ENCODE data around the gene LIMS1.

Gene LIMS1

GRCh38 chr2:108560895-108561530 lies 26.7 kb downstream of the LIMS1 start:
- Histone ChIP-seq H3K4me1 (ENCODE audit: insufficient read depth, low read length) (peaks cover 9% of the 10 kb centered on the region; the same call in 1 of the 2 replicates), H3K9me3 (ENCODE audit: control insufficient read depth, insufficient read depth, low read length) (no peaks in the 10 kb centered on the region), H3K9ac (ENCODE audit: low read depth, low read length) (no peak overlapping the region), H3K36me3 (ENCODE audit: insufficient read depth, low read length) (no peaks in the 10 kb centered on the region)

- H3K4me1 ChIP-seq (ENCODE audit: insufficient read depth, low read length): peaks cover 9% of the 10 kb centered on the region; the same call in 1 of the 2 replicates
- H3K9me3 ChIP-seq (ENCODE audit: control insufficient read depth, insufficient read depth, low read length): no peaks in the 10 kb centered on the region
- no peak overlapping the region for H3K9ac ChIP-seq (ENCODE audit: low read depth, low read length)
- no peaks in the 10 kb centered on the region for H3K36me3 ChIP-seq (ENCODE audit: insufficient read depth, low read length)
Measured at GRCh38 chr2:108562274-108562673, 28.0 kb downstream of the LIMS1 start.

GRCh38 chr2:108564510-108564909 lies 30.2 kb downstream of the LIMS1 start:
- Histone ChIP-seq H3K36me3 (ENCODE audit: insufficient read depth, low read length) (no peaks in the 10 kb centered on the region), H3K9me3 (ENCODE audit: control insufficient read depth, insufficient read depth, low read length) (no peaks in the 10 kb centered on the region), H3K9ac (ENCODE audit: low read depth, low read length) (no peak overlapping the region), H3K4me1 (ENCODE audit: insufficient read depth, low read length) (peaks cover 9% of the 10 kb centered on the region; the same call in 1 of the 2 replicates)

DNA sequence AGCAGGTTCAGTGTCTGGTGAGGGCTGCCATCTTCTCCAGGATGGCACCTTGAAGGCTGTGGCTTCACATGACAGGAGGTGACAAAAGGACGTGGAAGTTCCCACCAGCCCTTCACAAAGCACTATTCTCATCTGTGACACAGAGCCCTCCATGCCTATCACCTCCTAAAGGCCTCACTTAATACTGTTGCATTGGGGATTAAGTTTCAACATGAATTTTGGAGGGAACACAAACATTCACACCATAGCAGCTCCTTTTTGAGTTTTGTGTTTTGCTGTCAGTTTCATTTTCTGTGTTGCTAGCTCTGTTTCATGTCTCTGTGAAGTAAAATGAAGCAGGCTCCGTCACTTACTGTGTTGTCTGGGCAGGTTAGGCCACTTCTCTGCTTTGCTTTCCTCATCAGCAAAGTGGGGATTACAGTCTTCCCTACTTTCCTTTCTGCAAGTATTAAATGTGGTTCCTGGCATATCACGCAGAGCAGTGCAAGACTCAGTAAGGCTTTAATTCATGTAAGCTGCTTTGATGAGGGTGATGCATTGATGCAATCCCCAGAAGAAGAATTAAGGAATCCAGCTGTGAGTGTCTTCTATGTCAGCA lies 31.6 kb downstream of the LIMS1 start:
- Histone ChIP-seq H3K36me3 (ENCODE audit: insufficient read depth, low read length) (no peaks in the 10 kb centered on the region), H3K9ac (ENCODE audit: low read depth, low read length) (no peak overlapping the region), H3K4me1 (ENCODE audit: insufficient read depth, low read length) (no peaks in the 10 kb centered on the region; the same call in 1 of the 2 replicates), H3K9me3 (ENCODE audit: control insufficient read depth, insufficient read depth, low read length) (no peaks in the 10 kb centered on the region)

DNA sequence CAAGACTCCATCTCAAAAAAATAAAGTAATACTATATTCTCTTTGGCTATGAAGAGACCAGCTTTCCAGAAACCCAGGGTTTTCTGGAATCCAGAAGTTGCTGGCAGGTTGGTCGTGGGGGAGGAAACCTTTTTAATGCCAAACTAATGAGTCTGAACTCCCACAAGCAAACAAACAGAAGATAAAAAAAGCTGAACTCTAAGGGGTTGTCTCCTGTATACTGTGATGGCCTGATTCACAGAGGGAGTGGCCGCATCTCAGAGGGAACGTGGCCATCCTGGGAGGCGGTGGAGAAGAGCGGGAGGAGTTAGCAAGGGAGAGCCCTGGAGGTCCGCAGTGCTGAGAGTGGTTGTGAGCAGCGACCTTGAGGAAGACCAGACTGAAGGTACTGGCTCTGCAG lies 36.1 kb downstream of the LIMS1 start:
- Histone ChIP-seq H3K36me3 (ENCODE audit: insufficient read depth, low read length) (no peaks in the 10 kb centered on the region), H3K9me3 (ENCODE audit: control insufficient read depth, insufficient read depth, low read length) (no peaks in the 10 kb centered on the region), H3K4me1 (ENCODE audit: insufficient read depth, low read length) (peaks cover 6% of the 10 kb centered on the region), H3K9ac (ENCODE audit: low read depth, low read length) (no peak overlapping the region)

- no peaks in the 10 kb centered on the region for H3K36me3 ChIP-seq (ENCODE audit: insufficient read depth, low read length)
- H3K9ac ChIP-seq (ENCODE audit: low read depth, low read length): no peak overlapping the region
- peaks cover 12% of the 10 kb centered on the region for H3K4me1 ChIP-seq (ENCODE audit: insufficient read depth, low read length)
- H3K9me3 ChIP-seq (ENCODE audit: control insufficient read depth, insufficient read depth, low read length): no peaks in the 10 kb centered on the region
Measured at GRCh38 chr2:108571286-108571685, 37.0 kb downstream of the LIMS1 start.

GRCh38 chr2:108573061-108573460 lies 38.8 kb downstream of the LIMS1 start:
- no peaks in the 10 kb centered on the region for H3K9me3 ChIP-seq (ENCODE audit: control insufficient read depth, insufficient read depth, low read length)
- H3K4me1 ChIP-seq (ENCODE audit: insufficient read depth, low read length): peaks cover 12% of the 10 kb centered on the region
- H3K36me3 ChIP-seq (ENCODE audit: insufficient read depth, low read length): no peaks in the 10 kb centered on the region
- no peak overlapping the region for H3K9ac ChIP-seq (ENCODE audit: low read depth, low read length)

- Histone ChIP-seq H3K36me3 (ENCODE audit: insufficient read depth, low read length) (no peaks in the 10 kb centered on the region), H3K4me1 (ENCODE audit: insufficient read depth, low read length) (peaks cover 12% of the 10 kb centered on the region), H3K9ac (ENCODE audit: low read depth, low read length) (no peak overlapping the region), H3K9me3 (ENCODE audit: control insufficient read depth, insufficient read depth, low read length) (no peaks in the 10 kb centered on the region)
Measured at GRCh38 chr2:108574332-108574731, 40.1 kb downstream of the LIMS1 start.

DNA sequence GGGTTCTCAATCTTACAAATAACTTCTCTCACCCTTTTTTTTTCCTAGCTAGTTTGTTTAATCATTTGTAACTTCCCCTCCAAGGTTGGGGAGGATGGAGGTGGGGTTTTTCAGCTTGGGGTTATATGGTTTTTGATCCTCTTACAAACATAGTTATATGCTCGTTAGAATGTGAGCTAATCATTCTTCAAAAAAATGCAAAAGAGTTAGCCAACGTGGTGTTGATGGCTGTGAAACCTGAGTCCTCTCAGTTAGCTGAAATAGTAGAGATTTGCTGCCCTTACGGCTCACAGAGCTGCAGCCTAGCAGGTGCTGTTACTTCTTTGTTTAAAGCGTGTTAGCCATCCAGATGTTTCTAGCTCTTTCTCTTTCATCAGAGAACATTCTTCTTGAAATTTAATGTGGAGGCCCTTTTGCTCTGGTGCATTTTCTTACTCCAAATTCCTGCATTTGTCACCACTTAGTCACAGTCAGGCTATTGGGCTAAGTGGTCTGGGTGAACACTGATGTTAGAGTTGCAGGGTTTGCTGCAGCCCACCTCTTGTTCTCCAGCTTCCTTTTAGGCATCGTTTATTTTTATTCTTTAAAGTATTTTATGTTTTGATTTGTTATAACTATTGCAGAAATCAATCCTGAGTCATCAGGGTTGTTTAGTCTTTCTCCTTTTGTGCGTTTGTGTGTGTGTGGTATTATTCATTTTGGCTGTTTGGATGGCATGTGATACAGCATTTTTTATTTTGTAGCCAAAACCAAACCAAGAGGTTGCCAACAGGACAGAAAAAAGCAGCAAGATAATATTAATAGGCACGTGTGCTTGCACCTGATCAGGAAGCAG lies 41.1 kb downstream of the LIMS1 start:
- Histone ChIP-seq H3K36me3 (ENCODE audit: insufficient read depth, low read length) (no peaks in the 10 kb centered on the region), H3K4me1 (ENCODE audit: insufficient read depth, low read length) (peaks cover 12% of the 10 kb centered on the region), H3K9ac (ENCODE audit: low read depth, low read length) (no peak overlapping the region), H3K9me3 (ENCODE audit: control insufficient read depth, insufficient read depth, low read length) (no peaks in the 10 kb centered on the region)

- Histone ChIP-seq H3K9ac (ENCODE audit: low read depth, low read length) (no peak overlapping the region), H3K4me1 (ENCODE audit: insufficient read depth, low read length) (peaks cover 12% of the 10 kb centered on the region), H3K9me3 (ENCODE audit: control insufficient read depth, insufficient read depth, low read length) (no peaks in the 10 kb centered on the region), H3K36me3 (ENCODE audit: insufficient read depth, low read length) (no peaks in the 10 kb centered on the region)
Measured at GRCh38 chr2:108577099-108577498, 42.8 kb downstream of the LIMS1 start.

GRCh38 chr2:108579623-108580022 lies 45.4 kb downstream of the LIMS1 start:
- Histone ChIP-seq H3K36me3 (ENCODE audit: insufficient read depth, low read length) (no peaks in the 10 kb centered on the region), H3K9ac (ENCODE audit: low read depth, low read length) (no peak overlapping the region), H3K9me3 (ENCODE audit: control insufficient read depth, insufficient read depth, low read length) (no peaks in the 10 kb centered on the region), H3K4me1 (ENCODE audit: insufficient read depth, low read length) (peaks cover 6% of the 10 kb centered on the region)

DNA sequence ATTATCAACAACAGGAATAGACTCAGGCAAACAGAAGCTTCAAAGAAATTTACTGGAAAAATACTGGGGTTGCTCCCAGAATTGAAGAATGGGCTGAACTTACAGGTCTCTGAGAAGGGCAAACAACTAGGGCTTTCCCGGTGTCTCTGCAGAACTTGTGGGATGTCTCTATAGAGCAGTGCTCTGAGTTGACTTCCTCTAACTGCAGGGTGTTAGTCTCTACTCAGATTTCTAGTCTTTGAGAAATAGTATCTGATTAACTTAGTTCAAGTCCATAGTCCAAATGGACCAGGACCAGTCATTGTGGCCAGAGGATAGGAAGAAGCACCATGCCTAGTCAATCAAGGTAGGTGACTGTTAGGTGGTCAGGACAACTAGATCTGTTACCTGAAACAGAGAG lies 45.8 kb downstream of the LIMS1 start:
- Histone ChIP-seq H3K36me3 (ENCODE audit: insufficient read depth, low read length) (no peaks in the 10 kb centered on the region), H3K9ac (ENCODE audit: low read depth, low read length) (no peak overlapping the region), H3K9me3 (ENCODE audit: control insufficient read depth, insufficient read depth, low read length) (no peaks in the 10 kb centered on the region), H3K4me1 (ENCODE audit: insufficient read depth, low read length) (peaks cover 6% of the 10 kb centered on the region)

GRCh38 chr2:108583903-108584520 lies 49.7 kb downstream of the LIMS1 start:
- H3K4me1 ChIP-seq (ENCODE audit: insufficient read depth, low read length): peaks cover 20% of the 10 kb centered on the region
- no peaks in the 10 kb centered on the region for H3K36me3 ChIP-seq (ENCODE audit: insufficient read depth, low read length)
- no peak overlapping the region for H3K9ac ChIP-seq (ENCODE audit: low read depth, low read length)
- H3K9me3 ChIP-seq (ENCODE audit: control insufficient read depth, insufficient read depth, low read length): no peaks in the 10 kb centered on the region

GRCh38 chr2:108585436-108585835 lies 51.2 kb downstream of the LIMS1 start:
- Histone ChIP-seq H3K36me3 (ENCODE audit: insufficient read depth, low read length) (no peaks in the 10 kb centered on the region), H3K9ac (ENCODE audit: low read depth, low read length) (no peak overlapping the region), H3K9me3 (ENCODE audit: control insufficient read depth, insufficient read depth, low read length) (no peaks in the 10 kb centered on the region), H3K4me1 (ENCODE audit: insufficient read depth, low read length) (peaks cover 22% of the 10 kb centered on the region)

Data from ES-I3 (cell line).